Activated naive CD4-positive, alpha-beta T cell treated with anti-CD3 and anti-CD28 coated beads, Interleukin-2, amount 10 ng/mL, durations not matched to agents 7 days and 5 days (primary cell): Measurements from ENCODE around the gene DPP6.

Experiments used
- CTCF ChIA-PET: fragments of 350-600 bp; sonication (Branson Sonifier 250); formaldehyde crosslinking; loops from one replicate; lab custom pipeline; 2021; ENCODE audit warnings: antibody characterized with exemption; lab: Charles Lee
- DNase-seq: peaks from one replicate; pipeline ENCODE4 v3.0.0-alpha.2; 2020
- H3K27ac Mint-ChIP-seq: one replicate; pipeline ENCODE4 v1.8.0; 2021; ENCODE audit warnings: mild to moderate bottlenecking, moderate library complexity, mixed read lengths
- H3K27me3 Mint-ChIP-seq: one replicate; pipeline ENCODE4 v1.8.0; 2021; ENCODE audit warnings: mild to moderate bottlenecking, mixed read lengths
- H3K36me3 Mint-ChIP-seq: one replicate; pipeline ENCODE4 v1.8.0; 2021; ENCODE audit warnings: mixed read lengths
- H3K4me1 Mint-ChIP-seq: one replicate; pipeline ENCODE4 v1.8.0; 2021; ENCODE audit warnings: mixed read lengths
- H3K4me3 Mint-ChIP-seq: one replicate; pipeline ENCODE4 v1.8.0; 2021; ENCODE audit warnings: mild to moderate bottlenecking, moderate library complexity, mixed read lengths
- H3K9me3 Mint-ChIP-seq: one replicate; pipeline ENCODE4 v1.8.0; 2021; ENCODE audit warnings: mixed read lengths

DPP6 gene

GRCh38 chr7:154746571-154747360 is 694.6 kb downstream of the DPP6 start:
- no peaks in the 10 kb centered on the region for H3K9me3 Mint-ChIP-seq
- H3K27me3 Mint-ChIP-seq = no peaks in the 10 kb centered on the region
- CTCF ChIA-PET = interaction anchor here (1.6 kb wide), 1 partner anchor 48 kb away, joined by 3 read pairs; no protein-coding TSS in a partner anchor

GRCh38 chr7:154748089-154748786 is 696.0 kb downstream of the DPP6 start:
- Mint-ChIP-seq H3K36me3 (no peaks in the 10 kb centered on the region), H3K4me3 (no peak overlapping the region), H3K4me1 (no peaks in the 10 kb centered on the region), H3K9me3 (no peaks in the 10 kb centered on the region), H3K27me3 (no peaks in the 10 kb centered on the region), H3K27ac (no peak overlapping the region)
- no peak for DNase-seq
- CTCF ChIA-PET = no interaction called here

More at GRCh38 chr7:154746571-154747360, 694.6 kb downstream of the DPP6 start:
- no peak for DNase-seq
- no peaks in the 10 kb centered on the region for H3K4me1 Mint-ChIP-seq
- no peak overlapping the region for H3K4me3 Mint-ChIP-seq
- H3K36me3 Mint-ChIP-seq = no peaks in the 10 kb centered on the region
- no peak overlapping the region for H3K27ac Mint-ChIP-seq

DNA sequence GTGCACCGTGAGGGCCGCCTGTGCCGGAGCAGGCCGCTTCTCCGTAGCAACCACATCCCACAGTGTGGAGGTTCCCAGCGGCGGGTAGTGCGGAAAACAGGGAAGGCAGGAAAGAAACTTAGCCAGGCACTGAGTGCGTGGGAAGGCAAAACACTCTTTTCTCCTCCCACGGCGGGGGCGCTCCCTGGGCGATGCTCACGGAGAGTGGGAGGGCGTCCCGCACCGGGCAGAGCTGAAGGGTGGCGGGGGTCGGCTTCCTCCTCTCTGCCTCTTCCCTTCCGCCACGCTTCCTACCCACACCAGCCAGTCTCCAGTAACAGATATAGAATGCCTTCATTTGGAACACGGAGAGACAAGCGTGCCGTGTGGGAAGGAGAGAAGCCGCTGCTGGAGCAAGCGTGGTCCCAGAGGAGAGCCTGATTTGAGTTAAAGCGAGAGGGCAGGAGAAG is 698.2 kb downstream of the DPP6 start:
- peaks cover 7% of the 10 kb centered on the region for H3K9me3 Mint-ChIP-seq
- no peak for DNase-seq
- no peaks in the 10 kb centered on the region for H3K4me1 Mint-ChIP-seq
- H3K4me3 Mint-ChIP-seq = no peak overlapping the region
- H3K27me3 Mint-ChIP-seq = no peaks in the 10 kb centered on the region
- no peaks in the 10 kb centered on the region for H3K36me3 Mint-ChIP-seq
- H3K27ac Mint-ChIP-seq = no peak overlapping the region
- CTCF ChIA-PET = no interaction called here

DNA sequence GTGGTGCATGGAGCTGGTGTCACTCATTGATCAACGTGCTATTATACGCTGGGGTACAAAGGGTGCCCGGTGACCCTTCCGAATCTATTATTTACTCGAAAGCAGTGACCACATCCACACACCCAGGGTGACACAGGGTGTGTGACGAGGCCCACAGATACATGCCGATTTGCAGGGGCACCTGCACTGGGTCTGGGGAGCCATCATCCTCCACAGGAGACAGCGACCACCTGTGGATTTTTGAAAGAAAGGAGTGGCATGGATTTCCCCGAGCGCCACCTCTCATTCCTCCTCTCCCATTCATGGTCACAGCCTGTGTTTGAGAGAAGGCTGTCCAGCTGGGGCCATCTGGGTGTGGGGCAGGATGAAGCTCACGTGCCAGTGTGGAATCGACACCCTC is 701.0 kb downstream of the DPP6 start:
- H3K27me3 Mint-ChIP-seq = no peaks in the 10 kb centered on the region
- CTCF ChIA-PET = no interaction called here
- H3K4me1 Mint-ChIP-seq = no peaks in the 10 kb centered on the region
- H3K27ac Mint-ChIP-seq = no peak overlapping the region
- H3K36me3 Mint-ChIP-seq = no peaks in the 10 kb centered on the region
- H3K4me3 Mint-ChIP-seq = no peak overlapping the region
- H3K9me3 Mint-ChIP-seq = peaks cover 9% of the 10 kb centered on the region
- DNase-seq = no peak

DNA sequence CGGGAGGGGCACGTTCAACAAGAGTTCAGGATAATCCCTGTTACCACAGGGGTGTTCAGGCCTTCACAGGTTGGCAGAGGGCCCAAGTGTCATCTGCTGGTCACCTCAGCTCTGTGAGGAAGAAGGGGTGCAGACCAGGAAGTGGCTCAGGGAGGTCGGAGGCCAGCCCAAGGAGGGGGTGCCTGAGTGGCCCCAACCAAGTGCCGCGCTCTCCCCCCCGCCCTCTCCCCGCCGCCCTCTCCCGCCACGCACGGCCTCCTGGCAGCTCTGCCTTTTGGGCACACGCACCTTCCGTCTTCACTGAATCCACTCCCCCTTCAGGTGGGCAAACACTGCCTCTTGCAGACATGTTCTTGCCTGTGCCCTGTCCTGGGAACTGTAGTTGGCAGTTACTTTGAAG is 705.6 kb downstream of the DPP6 start:
- Mint-ChIP-seq H3K4me1 (no peaks in the 10 kb centered on the region), H3K36me3 (no peaks in the 10 kb centered on the region), H3K27ac (no peak overlapping the region), H3K27me3 (no peaks in the 10 kb centered on the region), H3K4me3 (no peak overlapping the region), H3K9me3 (peaks cover 13% of the 10 kb centered on the region)
- CTCF ChIA-PET = no interaction called here
- no peak for DNase-seq

GRCh38 chr7:154759989-154760388 is 707.8 kb downstream of the DPP6 start:
- Mint-ChIP-seq H3K4me3 (no peak overlapping the region), H3K4me1 (no peaks in the 10 kb centered on the region), H3K9me3 (peaks cover 7% of the 10 kb centered on the region), H3K36me3 (no peaks in the 10 kb centered on the region), H3K27ac (no peak overlapping the region), H3K27me3 (no peaks in the 10 kb centered on the region)
- no peak for DNase-seq
- CTCF ChIA-PET = no interaction called here

DNA sequence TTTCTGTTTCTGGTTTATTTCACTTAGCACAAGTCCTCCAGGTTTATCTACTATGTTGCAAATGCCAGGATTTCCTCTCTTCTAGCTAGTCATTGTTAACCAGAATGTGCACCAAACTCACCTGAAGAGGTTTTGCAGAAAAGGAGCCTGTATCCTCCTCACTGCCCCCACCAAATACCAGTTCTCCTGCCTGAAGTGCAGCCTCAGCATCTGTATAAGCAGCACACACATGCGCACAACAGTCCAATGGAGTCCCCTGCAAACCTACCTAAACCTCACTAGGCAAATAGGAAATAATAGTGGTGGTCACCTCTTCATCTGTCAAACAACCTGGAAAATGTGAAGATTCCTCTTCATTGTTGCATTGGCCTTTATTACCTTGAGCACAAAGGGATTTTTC is 712.9 kb downstream of the DPP6 start:
- no peaks in the 10 kb centered on the region for H3K4me1 Mint-ChIP-seq
- H3K27ac Mint-ChIP-seq = no peak overlapping the region
- H3K9me3 Mint-ChIP-seq = peaks cover 4% of the 10 kb centered on the region
- no peaks in the 10 kb centered on the region for H3K27me3 Mint-ChIP-seq
- CTCF ChIA-PET = no interaction called here
- no peaks in the 10 kb centered on the region for H3K36me3 Mint-ChIP-seq
- H3K4me3 Mint-ChIP-seq = no peak overlapping the region
- no peak for DNase-seq

DNA sequence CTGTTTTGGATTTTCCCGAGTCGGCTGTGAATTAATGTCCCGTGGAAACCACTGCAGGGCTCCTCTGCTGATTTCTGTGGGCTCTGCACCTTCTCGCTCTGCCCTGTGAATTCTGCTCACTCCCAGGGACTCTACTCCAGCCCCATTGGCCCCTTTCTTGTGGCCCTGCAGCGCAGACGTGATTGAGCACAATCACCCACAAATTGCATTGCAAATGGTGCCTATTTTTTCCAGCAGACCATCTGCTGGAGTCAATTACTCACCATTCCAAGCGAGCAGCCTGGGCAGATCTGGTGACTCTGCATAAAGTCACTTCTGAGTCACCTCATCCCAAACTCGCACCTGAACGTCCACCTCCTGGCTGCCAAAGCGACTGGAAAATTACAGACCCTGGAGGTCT is 714.9 kb downstream of the DPP6 start:
- Mint-ChIP-seq H3K36me3 (no peaks in the 10 kb centered on the region), H3K27ac (no peak overlapping the region), H3K9me3 (no peaks in the 10 kb centered on the region), H3K4me1 (no peaks in the 10 kb centered on the region), H3K4me3 (no peak overlapping the region), H3K27me3 (no peaks in the 10 kb centered on the region)
- no peak for DNase-seq
- CTCF ChIA-PET = no interaction called here

DNA sequence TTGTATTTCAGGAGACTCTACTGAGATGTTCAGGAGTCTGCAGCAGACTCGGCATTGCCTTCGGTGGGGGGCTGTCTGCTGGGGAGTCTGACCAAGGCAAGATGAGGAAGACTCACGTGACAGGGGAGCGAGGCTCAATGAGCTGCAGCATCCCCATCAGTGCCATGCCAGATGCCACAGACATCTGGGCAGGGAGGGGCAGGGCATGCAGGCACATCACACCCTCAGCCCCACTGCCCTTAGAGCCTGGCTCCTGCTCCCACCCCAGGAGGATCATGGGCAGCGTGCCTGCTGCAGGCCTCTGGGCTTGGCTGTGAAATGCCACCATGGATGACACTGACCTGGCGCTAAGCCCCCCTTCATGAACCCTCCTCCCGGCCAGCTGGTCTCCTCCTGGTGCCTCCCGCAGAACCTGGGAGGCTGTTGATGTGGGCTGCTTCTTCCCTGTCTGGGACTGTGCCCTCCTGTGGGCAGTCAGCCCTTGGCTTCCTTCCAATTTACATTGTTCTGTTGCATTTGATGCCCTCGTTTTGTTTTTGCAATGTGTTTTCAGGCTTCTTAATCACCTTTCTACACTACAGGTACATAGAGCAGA is 715.7 kb downstream of the DPP6 start:
- peak overlapping the region; percentile 59 for H3K27ac Mint-ChIP-seq
- no peaks in the 10 kb centered on the region for H3K27me3 Mint-ChIP-seq
- no peaks in the 10 kb centered on the region for H3K4me1 Mint-ChIP-seq
- no peaks in the 10 kb centered on the region for H3K36me3 Mint-ChIP-seq
- H3K4me3 Mint-ChIP-seq = no peak overlapping the region
- CTCF ChIA-PET = no interaction called here
- H3K9me3 Mint-ChIP-seq = no peaks in the 10 kb centered on the region
- no peak for DNase-seq

GRCh38 chr7:154769001-154769400 is 716.8 kb downstream of the DPP6 start:
- H3K36me3 Mint-ChIP-seq = no peaks in the 10 kb centered on the region
- H3K4me3 Mint-ChIP-seq = no peak overlapping the region
- CTCF ChIA-PET = no interaction called here
- H3K27me3 Mint-ChIP-seq = no peaks in the 10 kb centered on the region
- H3K9me3 Mint-ChIP-seq = no peaks in the 10 kb centered on the region
- no peak for DNase-seq
- no peaks in the 10 kb centered on the region for H3K4me1 Mint-ChIP-seq
- H3K27ac Mint-ChIP-seq = no peak overlapping the region

DNA sequence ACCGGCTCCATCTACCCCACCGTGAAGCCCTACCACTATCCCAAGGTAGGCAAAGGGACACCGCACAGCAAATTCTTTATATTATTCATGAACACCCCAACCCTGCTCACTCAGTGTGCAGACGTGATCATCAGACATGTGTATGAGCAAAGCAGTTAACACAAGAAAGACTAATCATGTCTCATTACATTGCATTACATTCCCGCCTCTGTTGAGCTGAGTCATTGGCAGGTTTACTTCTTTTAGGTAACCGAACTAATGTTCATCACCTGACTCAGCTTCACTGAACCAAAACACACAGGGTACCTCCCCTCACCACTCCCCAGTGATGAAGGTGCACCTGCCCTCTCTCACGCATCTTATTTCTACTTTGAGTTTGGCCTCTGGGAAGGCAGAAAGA is 717.3 kb downstream of the DPP6 start:
- Mint-ChIP-seq H3K27me3 (no peaks in the 10 kb centered on the region), H3K4me1 (no peaks in the 10 kb centered on the region), H3K27ac (no peak overlapping the region), H3K36me3 (no peaks in the 10 kb centered on the region), H3K4me3 (no peak overlapping the region), H3K9me3 (no peaks in the 10 kb centered on the region)
- no peak for DNase-seq
- CTCF ChIA-PET = no interaction called here

- no peaks in the 10 kb centered on the region for H3K36me3 Mint-ChIP-seq
- H3K9me3 Mint-ChIP-seq = no peaks in the 10 kb centered on the region
- no peak for DNase-seq
- H3K4me1 Mint-ChIP-seq = no peaks in the 10 kb centered on the region
- no peak overlapping the region for H3K27ac Mint-ChIP-seq
- H3K27me3 Mint-ChIP-seq = no peaks in the 10 kb centered on the region
- no peak overlapping the region for H3K4me3 Mint-ChIP-seq
- CTCF ChIA-PET = no interaction called here
These were observed 718.2 kb downstream of the DPP6 start for GRCh38 chr7:154770361-154770760.

DNA sequence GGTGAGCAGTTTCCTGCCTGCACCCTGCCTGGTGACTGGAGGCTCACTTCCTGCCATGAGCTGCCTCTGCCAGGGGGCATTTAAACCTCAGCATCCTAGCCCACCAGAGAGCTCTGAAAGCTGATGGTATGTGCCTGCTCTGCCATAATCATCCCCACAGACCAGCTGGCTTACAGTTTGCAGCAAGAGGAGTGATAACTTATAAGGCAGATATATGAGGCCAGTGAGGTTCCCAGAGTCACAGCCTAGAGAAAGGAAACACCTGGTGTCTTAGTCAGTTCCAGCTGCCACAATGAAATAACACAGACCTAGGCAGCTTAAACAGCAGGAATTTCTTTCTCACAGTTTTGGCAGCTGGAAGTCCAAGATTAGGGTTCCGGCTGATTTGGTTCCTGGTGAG is 718.8 kb downstream of the DPP6 start:
- no peaks in the 10 kb centered on the region for H3K27me3 Mint-ChIP-seq
- DNase-seq = no peak
- H3K36me3 Mint-ChIP-seq = no peaks in the 10 kb centered on the region
- H3K27ac Mint-ChIP-seq = no peak overlapping the region
- no peaks in the 10 kb centered on the region for H3K9me3 Mint-ChIP-seq
- H3K4me3 Mint-ChIP-seq = no peak overlapping the region
- CTCF ChIA-PET = no interaction called here
- no peaks in the 10 kb centered on the region for H3K4me1 Mint-ChIP-seq

DNA sequence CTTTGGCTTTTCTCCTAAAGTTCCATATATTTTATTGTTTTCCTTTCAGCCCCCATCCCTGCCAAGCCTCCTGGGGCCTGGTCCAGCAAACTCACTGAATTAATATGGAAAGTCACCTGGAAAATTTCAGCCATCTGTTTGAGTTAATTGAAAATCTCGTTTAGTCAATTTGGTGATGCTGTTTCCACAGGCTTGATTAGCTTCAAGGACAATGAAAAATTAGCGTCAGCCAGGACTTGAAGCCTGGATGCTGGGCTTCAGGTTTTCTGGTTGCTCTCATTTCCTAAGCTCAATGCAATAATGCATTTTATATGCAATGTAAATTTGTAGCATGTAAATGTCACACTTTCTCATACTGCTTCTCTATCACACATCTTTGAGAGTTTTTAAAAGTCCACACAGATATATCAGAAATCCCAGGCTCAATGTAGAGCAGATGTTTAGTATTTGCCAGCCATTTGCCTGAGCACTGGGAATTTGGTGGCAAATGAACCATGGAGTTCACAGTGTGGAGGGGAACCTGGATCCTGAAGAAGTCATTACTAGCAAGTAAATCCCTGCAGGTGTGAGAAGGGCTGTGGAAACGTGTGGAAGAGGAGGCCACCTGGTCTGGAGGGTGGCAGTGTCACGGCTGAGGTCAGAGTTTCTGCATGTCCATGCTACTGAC is 722.2 kb downstream of the DPP6 start:
- H3K27ac Mint-ChIP-seq = no peak overlapping the region
- DNase-seq = no peak
- H3K27me3 Mint-ChIP-seq = no peaks in the 10 kb centered on the region
- CTCF ChIA-PET = no interaction called here
- peaks cover 9% of the 10 kb centered on the region for H3K4me1 Mint-ChIP-seq
- peaks cover 10% of the 10 kb centered on the region for H3K9me3 Mint-ChIP-seq
- no peaks in the 10 kb centered on the region for H3K36me3 Mint-ChIP-seq
- H3K4me3 Mint-ChIP-seq = no peak overlapping the region
